Endothelial cell of umbilical vein (primary cell): ENCODE measurements around the gene STRA6. TPM values are rescaled to one million over a fixed set of nuclear protein-coding genes. Genes with fewer than 3 reads are reported as not detected.

Source experiments
- BruUV-seq: library from RNA; stranded (reverse); fragments of 400-500 nt; replicated peaks from 2 replicates; lab custom pipeline; 2021; lab: Mats Ljungman, UMichigan
- CTCF ChIA-PET: fragments of 300-600, 350-600 bp; sonication (Branson Sonifier 250); formaldehyde crosslinking; loops from one replicate; lab custom pipeline; 2021; ENCODE audit warnings: antibody characterized with exemption, inconsistent platforms; lab: Charles Lee
- POLR2A ChIA-PET: fragments of 300-600, 350-600 bp; sonication (Branson Sonifier 250); formaldehyde crosslinking; loops from one replicate; lab custom pipeline; 2021; ENCODE audit warnings: antibody characterized with exemption, inconsistent platforms; lab: Charles Lee
- DNase-seq: peaks from one replicate; pipeline ENCODE4 v3.0.0-alpha.2; 2011; ENCODE audit warnings: low read depth, low spot score
- FAIRE-seq: peaks from 2 replicates; lab custom pipeline; 2011; peaks lifted over from hg19 to GRCh38; lab: Jason Lieb, UNC
- H2AFZ ChIP-seq: 2 replicates; pipeline ENCODE4 v1.6.0; 2012; ENCODE audit warnings: low read depth, low read length, control low read depth, inconsistent platforms
- H3K27ac ChIP-seq: 2 replicates; pipeline ENCODE4 v1.5.1; 2011; ENCODE audit warnings: low read depth, mild to moderate bottlenecking, control low read depth, low read length, moderate library complexity; ENCODE audit not compliant: insufficient read depth
- H3K27me3 ChIP-seq, 2 experiments: 2 replicates each; pipeline versions ENCODE4 v1.6.0 to v1.6.1; 2011; ENCODE audit warnings: low read length in 2 of 2, mixed read lengths in 1 of 2; ENCODE audit not compliant: control insufficient read depth in 2 of 2, insufficient read depth in 2 of 2
- H3K36me3 ChIP-seq, 2 experiments: 2 replicates in 1 of 2; 3 replicates in 1 of 2; pipeline ENCODE4 v1.5.1; 2011; ENCODE audit warnings: low read length in 2 of 2, mild to moderate bottlenecking in 1 of 2, moderate library complexity in 1 of 2; ENCODE audit not compliant: control insufficient read depth in 2 of 2, insufficient read depth in 2 of 2; ENCODE audit errors: extremely low read depth in 1 of 2
- H3K4me1 ChIP-seq: 3 replicates; pipeline ENCODE4 v1.5.1; 2011; ENCODE audit warnings: mild to moderate bottlenecking, low read length; ENCODE audit not compliant: control insufficient read depth, insufficient read depth; ENCODE audit errors: extremely low read depth
- H3K4me2 ChIP-seq: 2 replicates; pipeline ENCODE4 v1.6.1; 2011; ENCODE audit warnings: low read length, control low read depth, mixed read lengths; ENCODE audit not compliant: insufficient read depth
- H3K4me3 ChIP-seq, 3 experiments: fragments of 200-600 bp in 1 of 3; sonication (generic), shearing (Covaris generic) in 1 of 3; replicated peaks in 1 of 3; 2 replicates each; pipeline ENCODE4 v1.5.1; 2011 to 2016; ENCODE audit warnings: control low read depth in 3 of 3, low read length in 3 of 3, mild to moderate bottlenecking in 2 of 3, inconsistent platforms in 1 of 3, low read depth in 1 of 3, moderate library complexity in 1 of 3; ENCODE audit not compliant: insufficient read depth in 1 of 3
- H3K79me2 ChIP-seq: 2 replicates; pipeline ENCODE4 v1.6.0; 2012; ENCODE audit warnings: low read length, inconsistent platforms; ENCODE audit not compliant: control insufficient read depth, insufficient read depth
- H3K9ac ChIP-seq: replicated peaks from 2 replicates; pipeline ENCODE3; 2011; ENCODE audit warnings: low read length, control low read depth; ENCODE audit not compliant: insufficient read depth; ENCODE audit errors: extremely low read depth
- H3K9me1 ChIP-seq: replicated peaks from 3 replicates; pipeline ENCODE4 v1.6.0; 2011; ENCODE audit warnings: mild to moderate bottlenecking, low read length; ENCODE audit not compliant: control insufficient read depth, insufficient read depth; ENCODE audit errors: extremely low read depth
- H3K9me3 ChIP-seq: replicated peaks from 2 replicates; pipeline ENCODE4 v1.5.1; 2012; ENCODE audit warnings: low read length, inconsistent platforms; ENCODE audit not compliant: control insufficient read depth, insufficient read depth
- H4K20me1 ChIP-seq: replicated peaks from 2 replicates; pipeline ENCODE3; 2011; ENCODE audit warnings: mild to moderate bottlenecking, low read length; ENCODE audit not compliant: control insufficient read depth, insufficient read depth; ENCODE audit errors: extremely low read depth
- CTCF ChIP-seq, 2 donors: IDR thresholded peaks; 1 replicate in 1 of 2; 2 replicates in 1 of 2; pipeline ENCODE4 v1.5.1; 2011; ENCODE audit warnings: low read length in 2 of 2, mild to moderate bottlenecking in 2 of 2, moderate library complexity in 2 of 2, control low read depth in 1 of 2, inconsistent platforms in 1 of 2, low read depth in 1 of 2; ENCODE audit not compliant: insufficient read depth in 1 of 2; ENCODE audit errors: extremely low read depth in 1 of 2
- EZH2 ChIP-seq: IDR thresholded peaks from 2 replicates; pipeline ENCODE4 v1.6.1; 2012; ENCODE audit warnings: borderline replicate concordance, low read depth, mild to moderate bottlenecking, moderate library complexity, low read length, inconsistent platforms; ENCODE audit not compliant: severe bottlenecking
- FOS ChIP-seq: IDR thresholded peaks from 2 replicates; pipeline ENCODE4 v1.6.1; 2011; ENCODE audit warnings: mild to moderate bottlenecking, low read length, moderate library complexity, borderline replicate concordance; ENCODE audit not compliant: insufficient read depth
- GATA2 ChIP-seq: IDR thresholded peaks from 2 replicates; pipeline ENCODE4 v1.7.0; 2011; ENCODE audit warnings: low read depth, mild to moderate bottlenecking, moderate library complexity, mixed read lengths, low read length; ENCODE audit not compliant: insufficient read length, insufficient read depth
- JUN ChIP-seq: IDR thresholded peaks from 2 replicates; pipeline ENCODE4 v1.6.1; 2011; ENCODE audit warnings: borderline replicate concordance, low read depth; ENCODE audit not compliant: insufficient read length, insufficient read depth
- MAX ChIP-seq: IDR thresholded peaks from 2 replicates; pipeline ENCODE4 v1.6.1; 2011; ENCODE audit not compliant: insufficient read depth, insufficient read length
- MYC ChIP-seq: IDR thresholded peaks from one replicate; pipeline ENCODE4 v1.6.1; 2011; ENCODE audit warnings: mild to moderate bottlenecking, low read depth, low read length
- POLR2A ChIP-seq: IDR thresholded peaks from 2 replicates; pipeline ENCODE4 v1.6.1; 2012; ENCODE audit warnings: low read depth, mild to moderate bottlenecking, control low read depth, low read length
- POLR2AphosphoS5 ChIP-seq: IDR thresholded peaks from 2 replicates; pipeline ENCODE4 v1.6.1; 2012; ENCODE audit warnings: low read depth, mild to moderate bottlenecking, control low read depth, low read length, moderate library complexity; ENCODE audit not compliant: insufficient read depth
- dilution Hi-C: fragments of 300-500 bp; cut with MboI; formaldehyde crosslinking; loops from one replicate; pipeline ENCODE4 v1.15.0; 2019; ENCODE audit warnings: low sequenced_read_pairs; ENCODE audit not compliant: extremely low pct_ligation_motif_present
- intact Hi-C: fragments of 100-400 bp; cut with micrococcal nuclease; formaldehyde crosslinking; loops from one replicate; pipeline ENCODE4 v1.10.0; 2022
- polyA plus RNA-seq, 4 experiments: library from polyadenylated mRNA; depleted of rRNA in 3 of 4; stranded (reverse) in 3 of 4; unstranded in 1 of 4; fragments of >200 nt; gene quantifications; 2 replicates each; pipeline versions ENCODE4 v1.2.1 to v1.2.3, GENCODE V29; 2011 to 2012; ENCODE audit warnings: missing spikeins in 1 of 4
- total RNA-seq: library from RNA; stranded (reverse); gene quantifications from 2 replicates; pipeline ENCODE4 v1.2.3, GENCODE V29; 2021

STRA6 gene
- total and polyA plus RNA-seq, 2 donors (not counting 3 experiments of a cell fraction or from before 2014, with no cell fraction given): not detected

GRCh38 chr15:74215958-74216357, 13.4 kb upstream of the STRA6 start:
- intact Hi-C loops (no loop called here), dilution Hi-C loops (no loop called here)
- Histone ChIP-seq H3K79me2 (no peaks in the 10 kb centered on the region), H3K4me1 (no peaks in the 10 kb centered on the region), H3K9ac (no peak overlapping the region), H3K4me2 (no peak overlapping the region), H3K9me1 (no peaks in the 10 kb centered on the region), H3K9me3 (no peaks in the 10 kb centered on the region), H3K27me3 (peaks cover 4% of the 10 kb centered on the region in 2 experiments), H2AFZ (no peak overlapping the region), H4K20me1 (no peaks in the 10 kb centered on the region), H3K27ac (no peak overlapping the region), H3K36me3 (no peaks in the 10 kb centered on the region), H3K4me3 (no peak overlapping the region)
- no TSS peak for BruUV-seq
- DNase-seq (no peak), FAIRE-seq (no peak)
- TF ChIP-seq MYC: no peak
- TF ChIP-seq JUN: no peak
- CTCF ChIA-PET: no interaction called here
- POLR2A ChIA-PET: no interaction called here

GRCh38 chr15:74214324-74215021, 11.9 kb upstream of the STRA6 start:
- no peak for FAIRE-seq
- H3K9ac ChIP-seq: no peak overlapping the region

More at GRCh38 chr15:74214324-74215021, 11.9 kb upstream of the STRA6 start:
- Histone ChIP-seq H3K4me2 (no peak overlapping the region), H4K20me1 (no peaks in the 10 kb centered on the region), H3K4me3 (no peak overlapping the region), H3K79me2 (no peaks in the 10 kb centered on the region), H3K36me3 (no peaks in the 10 kb centered on the region), H3K4me1 (no peaks in the 10 kb centered on the region), H3K9me3 (no peaks in the 10 kb centered on the region), H2AFZ (no peak overlapping the region), H3K9me1 (no peaks in the 10 kb centered on the region), H3K27ac (no peak overlapping the region), H3K27me3 (no peaks in the 10 kb centered on the region)
- DNase-seq: no peak
- TF ChIP-seq JUN (no peak), POLR2AphosphoS5 (no peak), MYC (no peak), POLR2A (no peak), EZH2 (no peak), GATA2 (no peak), MAX (no peak), FOS (no peak), CTCF (IDR thresholded peaks at IDR 0.05; ENCODE audit: extremely low read depth in 1 of 2, insufficient read depth in 1 of 2, low read depth in 1 of 2, low read length in 2 of 2) (no peak)
- CTCF ChIA-PET: no interaction called here
- BruUV-seq: no TSS peak
- POLR2A ChIA-PET: no interaction called here
- dilution Hi-C loops (no loop called here), intact Hi-C loops (no loop called here)
